ENCODE data around the gene EXOC2.

DNA sequence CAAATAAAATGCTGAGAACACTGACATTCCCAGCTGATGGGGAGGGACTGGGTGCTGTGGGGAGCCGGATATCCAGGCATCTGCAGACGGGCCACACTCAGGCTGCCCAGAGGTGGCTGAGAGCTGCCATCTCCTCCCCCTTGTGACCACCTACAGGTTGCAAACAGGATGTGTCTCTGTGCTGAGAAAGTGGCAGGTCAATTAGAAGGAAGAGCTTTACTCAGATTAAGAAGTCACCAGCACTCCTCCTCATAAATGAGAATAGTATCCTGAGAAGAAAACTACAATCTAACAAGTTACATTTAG lies 99.1 kb downstream of the EXOC2 start:
- TF ChIP-seq MAX (IDR thresholded peaks at IDR 0.05; ENCODE audit: insufficient read depth, insufficient read length) (no peak), POLR2AphosphoS5 (IDR thresholded peaks at IDR 0.05; ENCODE audit: insufficient read depth, low read depth, low read length) (no peak), EZH2 (IDR thresholded peaks at IDR 0.05; ENCODE audit: borderline replicate concordance, low read depth, low read length, severe bottlenecking) (no peak), POLR2A (IDR thresholded peaks at IDR 0.05; ENCODE audit: low read depth, low read length) (no peak), GATA2 (IDR thresholded peaks at IDR 0.05; ENCODE audit: insufficient read depth, insufficient read length, low read depth, low read length) (no peak), JUN (IDR thresholded peaks at IDR 0.05; ENCODE audit: borderline replicate concordance, insufficient read depth, insufficient read length, low read depth) (no peak), FOS (IDR thresholded peaks at IDR 0.05; ENCODE audit: borderline replicate concordance, insufficient read depth, low read length) (no peak)
- TF ChIP-seq, protein P1, sequence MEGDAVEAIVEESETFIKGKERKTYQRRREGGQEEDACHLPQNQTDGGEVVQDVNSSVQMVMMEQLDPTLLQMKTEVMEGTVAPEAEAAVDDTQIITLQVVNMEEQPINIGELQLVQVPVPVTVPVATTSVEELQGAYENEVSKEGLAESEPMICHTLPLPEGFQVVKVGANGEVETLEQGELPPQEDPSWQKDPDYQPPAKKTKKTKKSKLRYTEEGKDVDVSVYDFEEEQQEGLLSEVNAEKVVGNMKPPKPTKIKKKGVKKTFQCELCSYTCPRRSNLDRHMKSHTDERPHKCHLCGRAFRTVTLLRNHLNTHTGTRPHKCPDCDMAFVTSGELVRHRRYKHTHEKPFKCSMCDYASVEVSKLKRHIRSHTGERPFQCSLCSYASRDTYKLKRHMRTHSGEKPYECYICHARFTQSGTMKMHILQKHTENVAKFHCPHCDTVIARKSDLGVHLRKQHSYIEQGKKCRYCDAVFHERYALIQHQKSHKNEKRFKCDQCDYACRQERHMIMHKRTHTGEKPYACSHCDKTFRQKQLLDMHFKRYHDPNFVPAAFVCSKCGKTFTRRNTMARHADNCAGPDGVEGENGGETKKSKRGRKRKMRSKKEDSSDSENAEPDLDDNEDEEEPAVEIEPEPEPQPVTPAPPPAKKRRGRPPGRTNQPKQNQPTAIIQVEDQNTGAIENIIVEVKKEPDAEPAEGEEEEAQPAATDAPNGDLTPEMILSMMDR (IDR thresholded peaks at IDR 0.05; ENCODE audit: extremely low read depth in 1 of 2, insufficient read depth in 1 of 2, low read depth in 1 of 2, low read length in 2 of 2): no peak
